IPS-11a (cell line): ENCODE data around the gene TBC1D16.

Experiments
- H3K4me3 ChIP-seq: one replicate; pipeline ENCODE4 v1.5.1; 2013; ENCODE audit warnings: low read depth, low read length, control low read depth

The TBC1D16 gene

DNA sequence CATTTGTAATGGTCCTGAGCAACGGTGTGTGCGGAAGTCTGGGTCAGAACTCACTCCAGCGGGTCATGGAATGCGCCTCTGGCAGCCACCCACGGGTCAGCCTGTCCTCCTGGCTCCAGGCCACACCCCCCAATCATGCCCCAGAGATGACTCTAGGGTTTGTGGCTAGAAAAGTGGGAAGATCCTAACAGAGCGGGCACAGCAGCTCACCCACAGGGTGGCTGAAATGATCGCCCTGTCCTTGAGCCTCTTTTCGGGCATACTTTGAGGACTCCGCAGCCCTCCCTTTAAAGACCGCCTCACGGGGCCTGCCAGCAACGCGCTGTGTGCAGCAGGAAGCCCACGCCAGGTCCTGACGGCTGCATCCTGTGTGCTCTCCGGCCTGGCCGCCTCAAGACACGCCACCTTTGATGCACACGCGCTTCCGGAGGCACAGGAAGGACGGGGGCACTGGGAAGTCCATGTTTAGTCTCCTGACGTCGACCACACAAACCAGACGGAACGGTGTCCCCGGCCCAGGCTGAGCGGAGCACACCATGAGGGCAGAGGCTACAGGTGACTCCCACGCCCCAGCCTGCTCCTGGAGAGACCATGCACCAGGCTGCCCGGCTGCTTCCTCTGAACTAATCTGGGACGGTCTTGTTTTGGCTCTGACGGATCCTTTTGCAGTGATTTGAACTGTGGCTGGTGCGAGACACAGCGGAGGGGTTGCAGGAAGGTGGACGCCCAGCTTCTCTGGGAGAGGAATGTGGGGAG lies 92.9 kb downstream of the TBC1D16 start:
- H3K4me3 ChIP-seq, result no peak overlapping the region

DNA sequence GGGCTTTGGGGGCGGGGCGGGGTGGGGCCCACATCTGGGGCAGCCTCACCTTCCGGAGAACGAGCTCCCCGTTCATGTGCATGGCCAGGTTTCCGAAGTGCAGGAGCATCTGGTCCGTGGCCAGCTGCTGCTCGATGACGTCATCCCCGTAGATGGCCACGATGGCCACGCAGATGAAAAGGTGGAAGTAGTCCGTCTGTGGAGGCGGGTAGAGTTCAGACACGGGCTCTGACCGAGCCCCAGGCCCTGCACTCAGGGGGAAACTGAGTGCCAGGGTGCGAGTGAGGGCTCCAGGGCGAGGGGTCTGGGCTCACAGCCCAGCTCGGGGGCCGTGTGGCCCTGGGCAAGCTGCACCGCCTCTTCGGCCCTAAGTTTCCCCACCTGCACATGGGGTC lies 93.7 kb downstream of the TBC1D16 start:
- H3K4me3 ChIP-seq, result no peak overlapping the region

DNA sequence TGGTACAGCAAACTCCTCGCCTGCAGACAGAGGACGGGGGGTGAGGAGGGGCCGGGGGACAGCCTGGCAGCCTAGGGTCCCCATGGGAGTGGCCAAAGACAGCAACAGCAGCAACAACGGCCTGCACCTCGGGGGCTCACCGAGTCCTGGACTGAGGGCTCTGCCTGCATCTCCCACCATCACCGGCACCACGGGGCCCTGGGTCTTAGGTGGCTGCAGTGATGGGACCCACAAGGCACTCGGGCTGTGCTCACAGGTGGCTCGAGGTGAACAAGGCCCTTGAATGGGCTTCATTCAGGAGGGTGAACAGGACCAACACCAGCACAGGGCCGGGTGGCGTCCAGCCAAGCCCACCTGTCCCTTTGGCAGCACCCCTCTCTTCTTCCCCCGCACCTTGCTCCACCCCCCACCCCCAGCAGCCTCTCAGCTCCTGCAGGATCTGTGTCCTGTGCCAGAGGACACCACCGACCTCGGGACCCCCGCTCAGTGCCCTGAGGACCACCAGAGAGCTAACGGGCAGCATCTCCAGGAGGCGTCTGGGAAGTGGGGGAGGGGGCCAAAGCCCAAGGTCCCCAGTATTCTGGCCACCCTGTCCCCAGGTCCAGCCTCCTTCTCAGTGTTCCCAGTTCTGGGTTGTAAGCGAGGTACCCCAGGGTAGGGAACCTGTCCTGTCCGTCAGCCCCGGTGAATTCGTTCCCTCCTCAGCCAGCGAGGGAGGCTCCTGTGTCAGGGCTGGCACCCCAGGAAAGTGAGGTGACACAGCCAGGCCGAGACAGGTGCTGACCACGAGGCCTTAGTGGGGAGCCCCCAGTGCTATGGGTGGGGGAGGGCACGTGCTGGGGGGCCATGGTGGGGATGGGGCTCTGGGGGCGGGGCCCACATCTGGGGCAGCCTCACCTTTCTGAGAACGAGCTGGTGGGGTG lies 94.3 kb downstream of the TBC1D16 start:
- H3K4me3 ChIP-seq, result no peak overlapping the region

DNA sequence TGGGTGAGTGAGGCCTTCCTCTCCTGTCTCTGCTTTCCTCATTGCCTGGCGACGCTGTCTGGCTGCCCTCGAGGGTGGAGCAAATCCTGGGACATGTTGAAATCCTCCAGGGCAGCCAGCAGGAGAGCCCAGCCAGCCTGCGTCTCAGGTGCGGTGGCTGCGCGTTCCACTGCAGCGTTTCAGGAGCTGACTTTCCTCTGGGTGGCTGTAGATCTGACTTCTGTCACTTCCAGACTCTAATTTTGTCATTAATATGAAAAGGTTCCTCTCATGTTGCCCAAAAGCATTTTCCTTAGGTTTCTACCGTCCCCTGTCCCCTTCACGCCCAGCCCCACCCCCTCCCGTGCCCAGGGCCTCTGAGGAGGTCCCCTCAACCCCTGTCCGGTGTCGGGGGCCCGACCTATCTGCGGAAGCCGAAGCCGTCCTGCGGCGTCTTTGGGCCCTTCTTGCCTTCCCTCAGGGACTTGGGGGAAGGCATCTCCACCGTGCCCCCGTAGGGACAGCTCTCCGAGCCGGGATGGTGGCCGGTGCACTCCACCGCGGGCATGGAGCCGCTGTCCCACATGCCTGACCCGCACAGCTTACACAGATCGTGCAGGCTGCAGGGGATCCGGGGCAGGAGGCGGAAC lies 95.1 kb downstream of the TBC1D16 start:
- H3K4me3 ChIP-seq, result no peak overlapping the region

GRCh38 chr17:79939755-79940458 lies 95.8 kb downstream of the TBC1D16 start:
- no peak overlapping the region for H3K4me3 ChIP-seq

DNA sequence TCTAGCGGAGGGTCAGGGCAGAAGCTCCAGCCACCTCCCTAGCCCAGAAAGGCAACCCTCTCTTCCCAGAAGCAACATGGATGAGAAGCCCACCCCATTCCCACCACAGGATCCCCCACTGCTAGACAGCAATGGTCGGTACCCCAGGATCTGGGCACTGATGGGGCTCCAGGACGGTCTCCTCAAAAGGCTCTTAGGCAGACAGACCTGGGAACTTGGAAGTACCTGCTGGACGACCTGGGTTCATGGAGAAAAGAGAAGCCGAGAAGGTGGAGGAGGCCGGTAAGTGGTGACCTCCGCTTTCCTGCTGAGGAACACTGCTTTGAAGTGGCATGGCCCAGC lies 96.6 kb downstream of the TBC1D16 start:
- no peak overlapping the region for H3K4me3 ChIP-seq

GRCh38 chr17:79938336-79939093 lies 97.2 kb downstream of the TBC1D16 start:
- no peak overlapping the region for H3K4me3 ChIP-seq

GRCh38 chr17:79937391-79938335 lies 98.0 kb downstream of the TBC1D16 start:
- no peak overlapping the region for H3K4me3 ChIP-seq

DNA sequence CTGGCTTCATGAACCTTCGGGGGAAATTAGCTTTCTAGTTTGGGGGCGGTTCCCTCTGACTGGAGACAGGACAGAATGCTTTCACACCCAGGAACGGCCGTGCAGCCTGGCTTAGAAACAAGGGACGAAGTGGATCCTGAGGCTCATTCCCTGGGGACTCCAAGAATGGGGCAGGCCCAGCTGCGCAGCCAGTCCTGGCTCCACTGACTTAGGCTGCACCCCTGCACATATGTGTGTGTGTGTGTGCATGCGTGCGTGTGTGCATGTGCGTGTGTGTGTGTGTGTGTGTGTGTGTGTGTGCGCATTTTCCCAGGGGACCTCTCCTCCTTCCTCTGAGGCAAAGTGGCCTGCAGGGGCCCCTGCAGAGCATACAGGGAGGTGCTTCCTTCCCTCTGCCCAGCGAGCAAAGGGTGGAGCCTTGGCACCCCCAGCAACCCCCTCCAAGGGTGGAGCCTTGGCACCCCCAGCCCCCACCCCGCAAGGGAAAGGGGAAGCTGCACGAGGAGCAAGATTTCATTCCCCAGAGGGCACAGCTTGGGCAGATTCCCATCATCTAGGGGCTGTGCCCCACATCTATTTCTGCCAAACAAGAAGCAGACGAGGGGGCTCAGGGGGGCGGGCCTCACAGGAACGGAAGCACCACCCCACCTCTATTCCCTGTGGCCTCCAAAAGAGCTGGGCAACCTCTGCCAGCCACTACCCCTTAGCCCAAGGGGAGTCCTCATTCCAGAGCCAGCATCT lies 98.9 kb downstream of the TBC1D16 start:
- H3K4me3 ChIP-seq, result no peak overlapping the region

GRCh38 chr17:79936050-79936449 lies 99.6 kb downstream of the TBC1D16 start:
- no peak overlapping the region for H3K4me3 ChIP-seq

DNA sequence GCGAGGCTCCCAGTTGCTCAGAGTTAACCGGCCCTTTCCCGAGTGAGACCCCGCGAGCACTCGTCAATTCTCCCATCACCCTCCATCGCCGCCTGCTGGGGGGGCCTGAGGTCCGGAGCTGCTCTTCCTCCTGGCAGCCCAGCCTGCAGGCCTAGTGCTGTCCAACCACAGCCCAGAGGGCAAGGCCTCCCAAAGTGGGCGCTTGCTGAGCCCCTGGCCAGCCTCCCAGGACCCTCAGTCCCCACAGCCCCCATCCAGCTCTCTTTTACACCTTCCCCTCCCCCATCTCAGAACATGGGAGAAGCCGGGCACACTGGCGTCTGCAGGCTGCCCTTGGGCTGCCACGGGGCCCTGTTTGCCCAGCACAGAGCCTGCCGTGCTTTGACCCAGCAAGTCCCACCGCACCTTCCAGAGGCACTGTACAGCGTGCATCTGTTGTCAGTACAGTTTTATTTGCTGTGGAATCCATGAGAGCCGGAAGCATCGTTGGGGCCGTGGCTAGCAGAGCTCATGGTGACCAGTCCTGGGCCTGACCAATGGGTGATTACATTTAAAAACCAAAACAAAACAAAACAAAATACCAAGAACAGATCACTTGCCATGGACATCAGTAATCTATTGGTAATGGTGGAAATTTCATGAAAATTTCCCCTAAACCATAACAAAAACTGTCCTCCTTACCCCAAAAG lies 100.3 kb downstream of the TBC1D16 start:
- H3K4me3 ChIP-seq, result no peak overlapping the region

- no peak overlapping the region for H3K4me3 ChIP-seq
Measured at GRCh38 chr17:79934653-79934970, 101.1 kb downstream of the TBC1D16 start.

DNA sequence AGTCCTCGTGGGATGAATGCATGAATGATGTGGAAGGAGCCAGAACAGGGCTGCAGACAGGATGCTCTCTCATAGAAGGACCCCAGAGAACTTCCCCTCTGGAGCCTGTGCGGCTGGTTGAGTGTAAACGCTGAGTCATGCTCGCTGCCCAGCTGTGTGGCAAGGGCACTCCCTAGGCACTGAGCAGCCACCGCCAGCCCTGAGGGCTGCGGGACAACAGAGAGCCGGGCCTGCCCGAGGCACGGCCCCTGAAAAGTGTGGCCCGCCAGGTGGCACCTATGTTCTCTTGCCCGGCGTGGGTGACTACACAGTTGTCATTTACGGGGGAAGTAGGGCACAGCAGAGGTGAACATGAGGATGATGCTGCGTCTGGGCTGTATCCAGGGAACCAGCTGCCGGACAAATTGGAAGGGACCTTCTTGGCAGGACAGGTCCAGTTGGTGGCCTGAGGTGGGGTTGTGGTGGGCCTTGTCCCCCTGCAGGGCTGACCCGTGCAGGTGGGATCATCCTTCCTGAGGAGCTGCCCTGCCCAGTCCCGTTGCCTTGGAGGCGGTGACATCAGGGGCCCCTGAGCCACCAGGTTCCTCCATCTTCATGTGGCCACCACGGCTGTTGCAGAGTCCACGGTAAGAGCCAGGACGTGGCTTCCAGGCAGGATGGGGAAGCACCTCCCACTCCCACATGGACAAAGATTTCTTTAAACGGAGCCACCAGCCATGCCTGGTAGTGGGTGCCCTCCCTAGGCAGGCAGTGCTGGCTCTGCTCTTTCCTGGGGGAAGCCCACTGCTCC lies 101.6 kb downstream of the TBC1D16 start:
- H3K4me3 ChIP-seq, result no peak overlapping the region

DNA sequence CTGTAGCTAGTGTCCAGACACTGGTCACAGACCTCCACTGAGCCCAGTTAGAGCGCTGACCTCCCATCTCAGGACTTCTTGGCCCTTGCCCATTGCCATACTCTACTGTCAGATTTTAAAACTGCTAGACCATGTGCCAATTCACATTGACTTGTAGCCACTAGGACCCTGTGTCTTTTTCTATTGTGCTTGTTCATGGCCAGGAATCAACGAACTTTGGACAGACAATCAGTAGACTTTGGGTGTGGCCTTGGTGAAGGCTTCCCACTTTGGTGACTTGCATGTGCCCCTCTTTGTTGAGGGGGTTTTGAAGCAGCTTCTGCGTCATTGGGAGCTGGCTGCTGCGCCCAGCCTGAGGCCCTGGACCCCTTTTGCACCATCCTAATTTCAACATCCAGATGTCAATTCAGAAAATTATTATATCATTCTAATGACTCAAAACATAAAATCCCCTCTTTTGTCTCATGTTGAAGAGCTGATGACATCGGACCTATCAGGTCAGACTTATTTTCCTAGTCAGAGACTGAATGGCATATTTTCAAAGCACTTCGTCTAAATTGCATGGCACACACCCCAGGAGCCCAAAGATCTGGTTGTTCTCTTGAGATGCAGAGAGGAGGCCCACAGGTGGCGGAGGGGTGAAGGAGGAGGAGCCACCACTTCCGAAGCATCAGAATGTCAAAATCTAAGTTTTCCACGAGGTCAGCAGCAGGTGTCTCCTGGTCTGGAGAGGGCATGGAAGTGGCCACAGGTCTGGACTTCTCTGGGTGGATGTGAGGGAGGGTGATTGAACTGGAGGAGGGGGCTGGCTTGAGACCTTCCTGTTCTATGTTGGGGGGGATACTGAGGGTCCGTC lies 103.0 kb downstream of the TBC1D16 start:
- H3K4me3 ChIP-seq, result no peak overlapping the region

DNA sequence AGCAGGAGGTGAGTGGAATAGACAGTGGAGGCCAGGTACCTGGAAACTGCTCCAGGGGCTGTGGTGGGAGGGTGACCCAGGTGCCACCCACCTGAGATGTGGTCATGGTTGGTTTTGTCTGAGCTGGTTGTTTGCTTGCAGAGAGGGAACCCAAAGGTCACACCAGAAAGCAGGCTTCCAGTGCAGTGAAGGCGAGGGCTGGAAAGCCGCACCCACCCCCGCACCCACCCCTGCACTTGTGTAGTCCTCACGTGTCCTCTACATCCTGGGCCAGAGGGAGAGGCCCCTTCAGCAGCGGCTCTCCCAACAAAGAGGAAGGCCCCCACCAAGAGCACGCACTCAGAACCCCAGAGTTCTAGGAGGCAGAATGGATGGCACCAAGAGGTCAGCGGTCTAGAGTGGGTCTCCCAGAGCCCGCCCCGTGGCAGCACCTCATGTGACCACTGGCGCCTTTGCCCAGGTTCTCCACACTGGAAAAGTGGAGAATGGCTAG lies 103.8 kb downstream of the TBC1D16 start:
- no peak overlapping the region for H3K4me3 ChIP-seq
